ENCODE measurements around the gene MCM3AP. TPM values are rescaled to one million over a fixed set of nuclear protein-coding genes. Genes with fewer than 3 reads are reported as not detected.

The MCM3AP gene
- total RNA-seq, 1 donor from 2014 or later: 138 TPM

- intact Hi-C loops (cut with micrococcal nuclease): no loop called here
- no peaks in the 10 kb centered on the region for H3K9me3 Mint-ChIP-seq
- H3K36me3 Mint-ChIP-seq (ENCODE audit: low read depth): peaks cover 48% of the 10 kb centered on the region
- no peaks in the 10 kb centered on the region for H3K4me1 Mint-ChIP-seq (ENCODE audit: low read depth)
- no peaks in the 10 kb centered on the region for H3K27me3 Mint-ChIP-seq (ENCODE audit: low read depth)
- DNase-seq (ENCODE audit: low spot score): no peak
- no peak overlapping the region for H3K27ac Mint-ChIP-seq
- H3K4me3 Mint-ChIP-seq (ENCODE audit: low read depth): no peak overlapping the region
Measured at GRCh38 chr21:46304955-46305354, 19.5 kb upstream of the MCM3AP start.

- Mint-ChIP-seq H3K27ac (no peak overlapping the region), H3K4me3 (ENCODE audit: low read depth) (no peak overlapping the region), H3K36me3 (ENCODE audit: low read depth) (peaks cover 50% of the 10 kb centered on the region), H3K27me3 (ENCODE audit: low read depth) (no peaks in the 10 kb centered on the region), H3K4me1 (ENCODE audit: low read depth) (no peaks in the 10 kb centered on the region), H3K9me3 (no peaks in the 10 kb centered on the region)
- intact Hi-C loops (cut with micrococcal nuclease): no loop called here
- DNase-seq (ENCODE audit: low spot score): no peak
Measured at GRCh38 chr21:46304437-46304836, 19.0 kb upstream of the MCM3AP start.

- H3K9me3 Mint-ChIP-seq: no peaks in the 10 kb centered on the region
- no peaks in the 10 kb centered on the region for H3K27me3 Mint-ChIP-seq (ENCODE audit: low read depth)
- peaks cover 50% of the 10 kb centered on the region for H3K36me3 Mint-ChIP-seq (ENCODE audit: low read depth)
- no peak overlapping the region for H3K27ac Mint-ChIP-seq
- peaks cover 2% of the 10 kb centered on the region for H3K4me1 Mint-ChIP-seq (ENCODE audit: low read depth)
- intact Hi-C loops (cut with micrococcal nuclease): no loop called here
- no peak overlapping the region for H3K4me3 Mint-ChIP-seq (ENCODE audit: low read depth)
- DNase-seq (ENCODE audit: low spot score): no peak
Measured at GRCh38 chr21:46301759-46302158, 16.3 kb upstream of the MCM3AP start.

GRCh38 chr21:46299167-46299566 is 13.8 kb upstream of the MCM3AP start:
- no peaks in the 10 kb centered on the region for H3K9me3 Mint-ChIP-seq
- peaks cover 44% of the 10 kb centered on the region for H3K36me3 Mint-ChIP-seq (ENCODE audit: low read depth)
- peaks cover 5% of the 10 kb centered on the region for H3K4me1 Mint-ChIP-seq (ENCODE audit: low read depth)
- DNase-seq (ENCODE audit: low spot score): no peak
- H3K4me3 Mint-ChIP-seq (ENCODE audit: low read depth): no peak overlapping the region
- H3K27me3 Mint-ChIP-seq (ENCODE audit: low read depth): no peaks in the 10 kb centered on the region
- no peak overlapping the region for H3K27ac Mint-ChIP-seq
- intact Hi-C loops (cut with micrococcal nuclease): no loop called here

- Mint-ChIP-seq H3K4me3 (ENCODE audit: low read depth) (peak overlapping the region; percentile 47), H3K36me3 (ENCODE audit: low read depth) (peaks cover 38% of the 10 kb centered on the region), H3K9me3 (no peaks in the 10 kb centered on the region), H3K27me3 (ENCODE audit: low read depth) (no peaks in the 10 kb centered on the region), H3K4me1 (ENCODE audit: low read depth) (peaks cover 5% of the 10 kb centered on the region), H3K27ac (peak overlapping the region; percentile 57)
- no peak for DNase-seq (ENCODE audit: low spot score)
- intact Hi-C loops (cut with micrococcal nuclease): no loop called here
Measured at GRCh38 chr21:46297338-46298271, 12.2 kb upstream of the MCM3AP start.

GRCh38 chr21:46295996-46296752 is 10.8 kb upstream of the MCM3AP start:
- intact Hi-C loops (cut with micrococcal nuclease): loop anchor here (1.0 kb wide), 1 partner anchor 10 kb away; the partner anchor contains the start of gene YBEY
- Mint-ChIP-seq H3K4me3 (ENCODE audit: low read depth) (peak overlapping the region; percentile 37), H3K27ac (peak overlapping the region; percentile 76), H3K4me1 (ENCODE audit: low read depth) (peaks cover 8% of the 10 kb centered on the region), H3K36me3 (ENCODE audit: low read depth) (peaks cover 48% of the 10 kb centered on the region), H3K9me3 (no peaks in the 10 kb centered on the region), H3K27me3 (ENCODE audit: low read depth) (no peaks in the 10 kb centered on the region)
- peak; percentile 64 for DNase-seq (ENCODE audit: low spot score)

GRCh38 chr21:46295177-46295770 is 9.9 kb upstream of the MCM3AP start:
- peaks cover 43% of the 10 kb centered on the region for H3K36me3 Mint-ChIP-seq (ENCODE audit: low read depth)
- no peak overlapping the region for H3K4me3 Mint-ChIP-seq (ENCODE audit: low read depth)
- DNase-seq (ENCODE audit: low spot score): no peak
- H3K4me1 Mint-ChIP-seq (ENCODE audit: low read depth): peaks cover 9% of the 10 kb centered on the region
- no peaks in the 10 kb centered on the region for H3K9me3 Mint-ChIP-seq
- peak overlapping the region; percentile 52 for H3K27ac Mint-ChIP-seq
- no peaks in the 10 kb centered on the region for H3K27me3 Mint-ChIP-seq (ENCODE audit: low read depth)
- intact Hi-C loops (cut with micrococcal nuclease): no loop called here

- no peak overlapping the region for H3K27ac Mint-ChIP-seq
- intact Hi-C loops (cut with micrococcal nuclease): no loop called here
- peaks cover 41% of the 10 kb centered on the region for H3K36me3 Mint-ChIP-seq (ENCODE audit: low read depth)
- H3K9me3 Mint-ChIP-seq: no peaks in the 10 kb centered on the region
- no peak for DNase-seq (ENCODE audit: low spot score)
- no peak overlapping the region for H3K4me3 Mint-ChIP-seq (ENCODE audit: low read depth)
- H3K4me1 Mint-ChIP-seq (ENCODE audit: low read depth): peaks cover 11% of the 10 kb centered on the region
- no peaks in the 10 kb centered on the region for H3K27me3 Mint-ChIP-seq (ENCODE audit: low read depth)
Measured at GRCh38 chr21:46294647-46295176, 9.3 kb upstream of the MCM3AP start.

- intact Hi-C loops (cut with micrococcal nuclease): no loop called here
- Mint-ChIP-seq H3K36me3 (ENCODE audit: low read depth) (peaks cover 40% of the 10 kb centered on the region), H3K4me1 (ENCODE audit: low read depth) (peaks cover 19% of the 10 kb centered on the region), H3K4me3 (ENCODE audit: low read depth) (no peak overlapping the region), H3K27me3 (ENCODE audit: low read depth) (no peaks in the 10 kb centered on the region), H3K9me3 (no peaks in the 10 kb centered on the region), H3K27ac (no peak overlapping the region)
- DNase-seq (ENCODE audit: low spot score): no peak
Measured at GRCh38 chr21:46291561-46291960, 6.2 kb upstream of the MCM3AP start.

GRCh38 chr21:46289655-46290179 is 4.3 kb upstream of the MCM3AP start:
- peaks cover 25% of the 10 kb centered on the region for H3K4me1 Mint-ChIP-seq (ENCODE audit: low read depth)
- no peak for DNase-seq (ENCODE audit: low spot score)
- no peaks in the 10 kb centered on the region for H3K9me3 Mint-ChIP-seq
- no peak overlapping the region for H3K27ac Mint-ChIP-seq
- intact Hi-C loops (cut with micrococcal nuclease): no loop called here
- no peak overlapping the region for H3K4me3 Mint-ChIP-seq (ENCODE audit: low read depth)
- H3K36me3 Mint-ChIP-seq (ENCODE audit: low read depth): peaks cover 42% of the 10 kb centered on the region
- H3K27me3 Mint-ChIP-seq (ENCODE audit: low read depth): no peaks in the 10 kb centered on the region

- Mint-ChIP-seq H3K27me3 (ENCODE audit: low read depth) (no peaks in the 10 kb centered on the region), H3K36me3 (ENCODE audit: low read depth) (peaks cover 59% of the 10 kb centered on the region), H3K4me3 (ENCODE audit: low read depth) (no peak overlapping the region), H3K27ac (no peak overlapping the region), H3K9me3 (no peaks in the 10 kb centered on the region), H3K4me1 (ENCODE audit: low read depth) (peaks cover 41% of the 10 kb centered on the region)
- intact Hi-C loops (cut with micrococcal nuclease): no loop called here
- no peak for DNase-seq (ENCODE audit: low spot score)
Measured at GRCh38 chr21:46287541-46287940, 2.1 kb upstream of the MCM3AP start.

- H3K4me1 Mint-ChIP-seq (ENCODE audit: low read depth): peaks cover 41% of the 10 kb centered on the region
- H3K36me3 Mint-ChIP-seq (ENCODE audit: low read depth): peaks cover 57% of the 10 kb centered on the region
- no peaks in the 10 kb centered on the region for H3K27me3 Mint-ChIP-seq (ENCODE audit: low read depth)
- peak overlapping the region; percentile 99 for H3K27ac Mint-ChIP-seq
- DNase-seq (ENCODE audit: low spot score): no peak
- intact Hi-C loops (cut with micrococcal nuclease): loop anchor here (1.0 kb wide), 3 partner anchors 10 to 57 kb away; partner anchors contain the start of gene PCNT
- H3K4me3 Mint-ChIP-seq (ENCODE audit: low read depth): peak overlapping the region; percentile 98
- H3K9me3 Mint-ChIP-seq: no peaks in the 10 kb centered on the region
Measured at GRCh38 chr21:46286648-46287002, 1.2 kb upstream of the MCM3AP start.

Data from activated T-helper 2 cell treated with anti-CD3 and anti-CD28 coated beads, Interferon-gamma antibody, Interleukin-2, Interleukin-4, amounts not matched to agents 10 μg/mL and 5 μg/mL and 100 μg/mL, durations not matched to agents 14 hours and 24 hours and 36 hours (primary cell).